ENCODE results near the gene TAS2R3. TPM values are rescaled to one million over a fixed set of nuclear protein-coding genes. Genes with fewer than 3 reads are reported as not detected.

TAS2R3 gene
- total and polyA plus RNA-seq, 9 of the 15 experiments (the other 6 are each of a cell fraction or from before 2014, with no cell fraction given) = 0.37 to 1.9 (median 1.2) TPM; not detected in 2

GRCh38 chr7:141737836-141738591 lies 25.9 kb upstream of the TAS2R3 start, which contains the start of gene SSBP1 (continued):
- TF ChIP-seq CHD1 (IDR thresholded peaks at IDR 0.05; ENCODE audit: low read length) (peak; percentile 92), ATF1 (CRISPR knock-in tag; IDR thresholded peaks at IDR 0.05) (peak; percentile 72), ATF1 (tag; IDR thresholded peaks at IDR 0.05) (peak; percentile 97), LEF1 (IDR thresholded peaks at IDR 0.05) (peak; percentile 86), ELK1 (CRISPR knock-in tag; IDR thresholded peaks at IDR 0.05) (no peak), TAF9B (IDR thresholded peaks at IDR 0.05; ENCODE audit: partially characterized antibody) (peak; percentile 97), ZNF212 (CRISPR knock-in tag; IDR thresholded peaks at IDR 0.05) (no peak), CBX2 (IDR thresholded peaks at IDR 0.05; ENCODE audit: insufficient read depth, low read length, poor library complexity, severe bottlenecking) (no peak), CCNT2 (IDR thresholded peaks at IDR 0.05; ENCODE audit: borderline replicate concordance, extremely low read depth, insufficient read length, low read depth, low read length) (peak; percentile 52), JUNB (CRISPR knock-in tag; conservative IDR thresholded peaks at IDR 0.05) (no peak), ZNF431 (CRISPR knock-in tag; IDR thresholded peaks at IDR 0.05) (no peak; the same call in 1 of the 2 replicates), NFXL1 (CRISPR knock-in tag; IDR thresholded peaks at IDR 0.05) (peak; percentile 12; the same call in 1 of the 2 replicates), CBX5 (IDR thresholded peaks at IDR 0.05; ENCODE audit: borderline replicate concordance, low read depth) (peak; percentile 65; the same call in 1 of the 2 replicates), ETV1 (tag; conservative IDR thresholded peaks at IDR 0.05; ENCODE audit: low read depth) (peak; percentile 96), MXD1 (CRISPR knock-in tag; IDR thresholded peaks at IDR 0.05; ENCODE audit: borderline replicate concordance, poor library complexity, severe bottlenecking) (peak; percentile 64), REST (IDR thresholded peaks at IDR 0.05; ENCODE audit: borderline replicate concordance) (peak; percentile 47; the same call in 1 of the 2 replicates), REST (CRISPR knock-in tag; IDR thresholded peaks at IDR 0.05; ENCODE audit: low read depth) (peak; percentile 84), THRAP3 (IDR thresholded peaks at IDR 0.05; ENCODE audit: borderline replicate concordance) (peak; percentile 95), SMAD2 (IDR thresholded peaks at IDR 0.05; ENCODE audit: low read depth, low read length) (no peak)
